Measurements from ENCODE around the gene FSTL5.

- no peak for TF ChIP-seq YY1 (IDR thresholded peaks at IDR 0.05; ENCODE audit: low read depth)
- TF ChIP-seq FOXM1 (IDR thresholded peaks at IDR 0.05; ENCODE audit: borderline replicate concordance, low read depth) = no peak
- TF ChIP-seq CEBPB (IDR thresholded peaks at IDR 0.05) = no peak
- TF ChIP-seq REST (IDR thresholded peaks at IDR 0.05; ENCODE audit: low read depth) = no peak
- no peak for TF ChIP-seq EGR1 (IDR thresholded peaks at IDR 0.05)
- TF ChIP-seq TAF1 (IDR thresholded peaks at IDR 0.05; ENCODE audit: low read depth) = no peak
- no peak for TF ChIP-seq NFIC (IDR thresholded peaks at IDR 0.05)
- no peak for TF ChIP-seq MAX (IDR thresholded peaks at IDR 0.05)
These were observed 448.9 kb downstream of the FSTL5 start for GRCh38 chr4:161714931-161715330.

All from Ishikawa (cell line).